Raji (cell line): Measurements from ENCODE around the gene PTGR1.

Source experiments
- POLR2A ChIP-seq: IDR thresholded peaks from 2 replicates; pipeline ENCODE4 v1.6.1; 2011; ENCODE audit warnings: low read depth, low read length, control low read depth; ENCODE audit not compliant: insufficient read depth

PTGR1 gene

DNA sequence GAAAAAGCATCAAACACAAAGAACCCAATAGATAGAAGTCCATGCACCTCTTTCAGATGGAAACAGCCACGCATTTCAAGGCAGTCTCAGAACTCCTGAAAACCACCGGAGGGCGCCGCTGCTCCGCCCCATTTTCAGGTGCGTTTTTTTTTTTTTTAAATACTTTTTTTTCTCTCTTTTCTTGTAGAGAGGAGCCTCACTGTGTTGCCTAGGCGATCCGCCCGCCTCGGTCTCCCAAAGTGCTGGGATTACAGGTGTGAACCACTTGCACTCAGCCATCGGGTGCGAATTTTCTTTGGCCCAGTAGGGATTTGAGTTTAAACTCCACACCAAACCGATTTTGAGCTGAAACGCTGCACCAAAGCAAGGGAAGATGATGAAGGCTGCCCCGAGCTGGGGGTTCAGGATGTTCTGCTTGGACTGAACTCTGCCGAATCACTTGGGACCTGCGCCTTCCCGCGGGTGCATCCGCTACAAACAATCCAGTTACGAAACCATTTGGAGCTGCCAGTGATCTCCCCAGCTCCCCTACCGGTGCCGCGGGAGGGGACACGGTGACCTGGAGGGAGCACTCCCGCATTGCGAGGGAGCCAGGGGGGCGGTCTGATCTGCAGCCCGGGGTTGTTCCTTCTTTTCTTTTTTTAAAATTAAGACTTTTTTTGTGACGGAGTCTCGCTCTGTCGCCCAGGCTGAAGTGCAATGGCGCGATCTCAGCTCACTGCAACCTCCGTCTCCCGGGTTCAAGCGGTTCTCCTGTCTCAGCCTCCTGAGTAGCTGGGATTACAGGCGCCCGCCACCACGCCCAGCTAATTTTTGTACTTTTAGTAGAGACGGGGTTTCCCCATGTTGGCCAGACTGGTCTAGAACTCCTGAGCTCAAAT lies 1.4 kb downstream of the PTGR1 start:
- TF ChIP-seq POLR2A = no peak

DNA sequence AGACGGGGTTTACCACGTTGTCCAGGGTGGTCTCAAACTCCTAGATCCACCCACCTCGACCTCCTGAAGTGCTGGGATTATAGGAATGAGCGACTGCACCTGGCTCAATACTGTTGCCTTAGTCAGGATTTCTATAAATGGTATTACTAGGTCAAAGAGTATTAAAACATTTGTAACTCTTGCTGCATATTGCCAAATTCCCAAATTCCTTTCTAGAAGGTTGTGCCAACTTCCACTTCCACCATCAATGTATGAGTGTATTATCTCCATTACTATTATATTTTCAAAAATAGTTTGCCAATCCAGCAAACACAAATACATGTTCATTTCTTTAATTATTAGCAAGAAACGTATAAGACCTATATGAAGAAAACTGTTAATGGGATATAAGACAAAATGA lies 10.6 kb downstream of the PTGR1 start:
- no peak for TF ChIP-seq POLR2A

DNA sequence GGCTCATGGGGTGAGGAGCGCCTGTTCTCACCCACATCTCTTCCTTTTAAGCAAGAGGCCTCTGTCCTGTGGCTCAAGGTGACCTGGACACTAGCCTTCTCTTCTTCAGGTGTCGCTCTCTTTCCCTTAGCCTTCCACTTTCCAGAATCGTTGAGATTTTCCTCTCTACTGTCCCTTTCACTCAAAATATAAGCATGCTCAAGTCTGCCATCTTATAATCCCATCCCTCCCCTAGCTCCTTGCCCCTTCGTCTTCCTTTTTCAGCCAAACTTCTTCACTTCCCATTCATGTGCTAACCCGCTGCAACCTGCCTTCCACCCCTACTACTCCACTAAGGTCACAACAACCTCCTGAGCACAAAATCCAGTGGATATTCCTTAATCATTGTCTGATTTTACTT lies 13.1 kb downstream of the PTGR1 start:
- TF ChIP-seq POLR2A = no peak

DNA sequence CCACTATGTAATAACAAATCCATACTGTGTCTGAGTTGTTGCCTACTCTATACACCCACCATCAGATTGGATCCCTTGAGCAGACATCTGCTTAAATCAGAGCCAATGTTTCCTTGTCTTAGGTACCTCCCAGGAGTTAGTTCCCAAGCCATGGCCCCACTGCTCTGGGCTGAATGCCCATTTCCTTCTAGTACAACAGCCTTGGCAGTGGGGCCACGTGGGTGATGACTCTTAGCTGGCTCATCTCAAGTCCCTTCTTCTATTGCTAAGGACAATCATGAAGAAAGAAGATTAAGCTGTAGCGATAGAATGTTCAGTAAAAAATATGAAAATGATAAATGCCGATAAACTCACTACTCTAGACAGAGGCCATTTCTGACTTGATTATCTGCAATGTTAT lies 16.6 kb downstream of the PTGR1 start:
- no peak for TF ChIP-seq POLR2A

DNA sequence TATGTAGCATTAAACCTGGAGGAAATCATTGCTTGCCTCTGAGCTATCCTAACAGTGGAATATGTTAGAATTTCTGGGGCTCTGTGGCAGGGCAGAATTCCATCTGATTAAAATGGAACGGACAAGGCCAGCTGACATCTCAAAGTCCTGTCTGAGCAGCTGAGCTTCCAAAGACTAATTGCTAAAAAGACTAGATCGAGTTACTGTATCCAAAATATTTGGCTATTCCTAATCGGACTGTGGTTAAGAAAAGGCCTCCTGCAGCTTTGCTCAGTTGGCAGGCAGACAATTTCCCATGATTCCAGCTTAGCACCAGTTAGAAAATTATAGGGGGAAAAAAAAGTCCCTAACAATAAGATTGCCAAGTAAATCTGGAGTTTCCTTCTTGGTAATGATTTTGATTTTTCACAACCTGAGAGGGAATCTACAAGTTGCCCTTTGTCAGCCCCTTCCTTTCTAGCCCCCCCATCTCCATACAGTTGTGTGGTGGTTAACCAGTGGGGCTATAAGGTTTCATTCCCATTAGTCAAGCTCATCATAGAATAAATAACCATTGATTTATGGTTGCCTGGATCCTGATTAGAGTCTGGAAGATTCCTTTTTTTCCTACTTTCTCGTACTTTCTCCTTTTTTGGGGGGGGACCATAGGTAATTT lies 26.4 kb downstream of the PTGR1 start:
- TF ChIP-seq POLR2A = no peak

DNA sequence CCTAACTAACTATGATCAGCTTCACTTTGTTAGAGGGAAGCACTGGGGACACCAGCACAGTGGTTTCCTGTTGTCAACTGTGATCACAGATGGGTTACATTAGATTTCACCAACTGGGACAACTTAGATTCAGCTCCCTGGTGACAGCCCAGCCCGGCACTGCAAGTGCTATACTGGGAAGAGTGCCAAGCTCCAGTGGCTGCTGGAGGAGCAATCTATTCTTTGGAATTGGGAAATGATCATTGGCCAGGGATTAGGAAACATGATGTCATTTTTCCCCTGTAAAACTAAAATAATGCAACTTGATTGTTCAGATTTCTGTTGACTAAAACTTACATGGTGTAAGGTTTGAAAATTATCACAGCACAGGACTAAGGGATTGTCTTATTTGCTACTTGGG lies 33.2 kb downstream of the PTGR1 start:
- TF ChIP-seq POLR2A = no peak

DNA sequence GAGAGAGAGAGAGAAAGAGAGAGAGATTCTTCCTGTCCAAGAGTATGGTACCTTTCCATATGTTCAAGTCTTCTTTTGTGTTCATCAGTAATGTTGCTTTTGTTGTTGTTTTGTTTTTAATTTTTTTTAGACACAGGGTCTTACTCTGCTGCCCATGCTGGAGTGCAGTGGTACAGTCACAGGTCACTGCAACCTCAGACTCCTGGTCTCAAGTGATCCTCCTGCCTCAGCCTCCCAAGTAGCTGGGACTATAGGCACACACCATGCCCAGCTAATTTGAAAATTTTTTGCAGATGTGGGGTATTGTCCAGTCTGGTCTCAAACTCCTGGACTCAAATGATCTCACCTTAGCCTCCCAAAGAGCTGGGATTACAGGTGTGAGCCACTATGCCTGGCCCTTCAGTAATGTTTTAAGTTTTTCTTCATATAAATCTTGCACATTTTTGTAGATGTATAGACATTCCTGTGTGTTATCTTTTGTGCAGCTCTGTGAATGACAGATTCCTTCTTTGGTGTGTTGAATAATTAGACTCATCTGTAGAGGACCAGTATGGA lies 38.2 kb downstream of the PTGR1 start:
- no peak for TF ChIP-seq POLR2A

DNA sequence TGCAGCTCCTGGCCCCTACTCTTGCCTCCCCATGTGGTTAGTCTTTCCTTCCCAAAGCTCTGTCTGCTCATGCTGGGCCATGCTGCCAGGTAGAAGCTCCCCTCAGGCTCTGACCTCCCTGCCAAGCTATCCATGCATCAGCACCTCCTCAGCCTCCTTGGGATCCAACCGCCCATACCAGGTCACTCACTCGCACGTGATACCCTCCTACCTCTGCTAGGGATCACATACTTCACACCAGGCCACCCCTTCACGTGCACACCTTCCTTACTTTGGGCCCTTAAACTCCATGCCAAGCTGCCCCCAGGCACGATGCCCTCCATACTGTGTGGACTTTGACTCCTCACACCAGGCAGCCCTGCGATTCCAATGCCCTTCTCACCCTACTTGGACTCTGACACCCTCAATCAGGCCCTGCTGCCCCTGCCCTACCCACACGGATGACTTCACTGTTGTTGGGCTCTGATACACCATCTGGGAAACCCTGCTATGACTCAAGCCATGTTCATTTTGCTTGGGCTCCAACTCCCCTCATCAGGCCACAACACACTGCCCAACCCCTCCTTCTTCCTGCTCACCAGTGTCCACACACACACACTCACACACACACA lies 40.3 kb downstream of the PTGR1 start:
- no peak for TF ChIP-seq POLR2A

DNA sequence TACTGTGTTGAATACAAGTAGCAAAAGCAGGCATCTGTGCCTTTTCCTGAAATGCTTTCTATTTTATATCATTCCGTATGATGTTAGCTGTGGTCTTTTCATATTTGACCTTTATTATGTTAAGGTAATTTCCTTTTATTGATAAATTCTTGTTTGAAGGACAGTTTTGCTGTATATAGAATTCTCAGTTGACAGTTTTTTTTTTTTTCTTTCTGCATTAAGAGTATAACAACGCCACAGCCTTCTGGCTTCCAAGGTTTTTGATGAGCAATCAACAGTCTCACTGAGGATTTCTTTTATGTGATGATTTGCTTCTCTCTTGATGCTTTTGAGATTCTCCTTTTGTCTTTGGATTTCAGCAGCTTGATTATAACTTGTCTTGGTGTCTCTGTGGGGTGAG lies 50.8 kb downstream of the PTGR1 start:
- TF ChIP-seq POLR2A = no peak

DNA sequence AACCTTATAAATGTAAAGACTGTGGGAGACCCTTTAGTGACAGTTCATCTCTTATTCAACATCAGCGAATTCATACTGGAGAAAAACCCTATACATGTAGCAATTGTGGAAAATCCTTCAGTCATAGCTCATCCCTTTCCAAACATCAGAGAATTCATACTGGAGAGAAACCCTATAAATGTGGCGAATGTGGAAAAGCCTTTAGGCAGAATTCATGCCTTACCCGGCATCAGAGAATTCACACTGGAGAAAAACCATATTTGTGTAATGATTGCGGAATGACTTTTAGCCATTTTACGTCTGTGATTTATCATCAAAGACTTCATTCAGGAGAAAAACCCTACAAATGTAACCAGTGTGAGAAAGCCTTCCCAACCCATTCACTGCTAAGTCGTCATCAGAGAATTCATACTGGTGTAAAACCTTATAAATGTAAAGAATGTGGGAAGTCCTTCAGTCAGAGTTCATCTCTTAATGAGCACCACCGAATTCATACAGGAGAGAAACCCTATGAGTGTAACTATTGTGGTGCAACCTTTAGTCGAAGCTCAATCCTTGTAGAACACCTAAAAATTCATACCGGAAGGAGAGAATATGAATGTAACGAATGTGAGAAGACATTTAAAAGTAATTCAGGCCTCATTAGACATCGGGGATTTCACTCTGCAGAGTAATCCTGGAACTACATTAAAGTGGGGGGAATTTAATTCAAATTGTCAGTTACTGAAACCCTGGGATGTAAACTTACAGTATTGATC lies 56.8 kb downstream of the PTGR1 start:
- no peak for TF ChIP-seq POLR2A

DNA sequence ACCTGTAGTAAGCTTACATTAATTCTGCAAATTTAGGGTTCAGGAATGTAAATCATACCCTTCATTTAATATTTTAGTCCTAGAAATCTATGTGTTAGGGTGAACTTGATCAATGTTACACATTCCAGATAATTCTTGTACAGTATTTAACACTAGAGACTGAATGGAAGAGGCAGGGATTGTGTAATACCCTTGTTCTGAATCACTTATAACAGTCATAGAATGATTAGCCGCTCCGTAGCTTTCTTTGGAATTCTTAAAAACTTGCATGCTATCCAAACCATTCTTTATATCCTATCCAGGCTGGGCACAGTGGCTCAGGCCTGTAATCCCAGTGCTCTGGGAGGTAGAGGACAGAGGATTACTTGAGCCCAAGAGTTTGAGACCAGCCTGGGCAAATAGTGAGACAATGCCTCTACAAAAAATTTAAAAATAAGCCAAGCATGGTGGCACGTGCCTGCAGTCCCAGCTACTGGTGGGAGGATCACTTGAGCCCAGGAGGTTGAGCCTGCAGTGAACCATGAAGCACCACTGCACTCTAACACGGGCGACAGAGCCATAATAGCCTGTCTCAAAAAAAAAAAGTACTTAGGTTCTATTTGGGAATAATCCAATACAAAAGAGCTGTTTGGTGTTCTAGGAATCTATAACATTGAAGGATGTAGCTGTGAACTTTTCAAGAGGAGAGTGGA lies 66.2 kb downstream of the PTGR1 start:
- no peak for TF ChIP-seq POLR2A

DNA sequence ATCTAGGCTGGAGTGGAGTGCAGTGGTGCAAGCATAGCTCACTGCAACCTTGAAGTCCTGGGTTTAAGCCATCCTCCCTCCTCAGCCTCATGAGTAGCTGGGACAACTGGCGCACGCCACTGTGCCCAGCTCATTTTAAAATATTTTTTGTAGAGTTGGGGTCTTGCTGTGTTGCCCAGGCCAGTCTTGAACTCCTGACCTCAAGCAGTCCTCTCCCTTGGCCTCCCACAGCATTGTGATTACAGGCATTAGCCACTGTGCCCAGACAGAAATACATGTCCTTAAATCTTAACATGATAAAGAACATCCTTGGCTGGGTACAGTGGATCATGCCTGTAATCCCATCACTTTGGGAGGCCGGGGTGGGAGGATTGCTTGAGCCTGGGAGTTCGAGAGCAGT lies 67.7 kb downstream of the PTGR1 start:
- no peak for TF ChIP-seq POLR2A

DNA sequence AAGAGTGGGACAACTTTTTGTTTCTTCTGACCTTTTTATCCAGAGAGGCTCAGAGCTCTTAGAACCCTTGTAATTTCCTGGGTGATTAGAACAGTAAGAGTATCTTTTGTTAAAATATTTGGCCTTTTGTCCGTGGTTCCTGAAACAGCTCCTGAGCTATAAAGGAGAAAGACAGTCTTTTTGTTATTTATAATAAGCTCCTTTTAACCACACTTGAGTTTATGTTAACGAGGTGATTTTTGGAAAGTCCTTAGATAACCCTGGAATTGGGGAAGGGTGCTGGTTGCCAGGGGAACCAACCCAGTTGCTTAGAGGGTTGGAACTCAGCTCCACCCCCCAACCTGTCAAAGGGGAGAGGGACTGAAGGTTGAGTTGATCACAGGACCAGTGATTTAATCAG lies 69.7 kb downstream of the PTGR1 start:
- TF ChIP-seq POLR2A = no peak

DNA sequence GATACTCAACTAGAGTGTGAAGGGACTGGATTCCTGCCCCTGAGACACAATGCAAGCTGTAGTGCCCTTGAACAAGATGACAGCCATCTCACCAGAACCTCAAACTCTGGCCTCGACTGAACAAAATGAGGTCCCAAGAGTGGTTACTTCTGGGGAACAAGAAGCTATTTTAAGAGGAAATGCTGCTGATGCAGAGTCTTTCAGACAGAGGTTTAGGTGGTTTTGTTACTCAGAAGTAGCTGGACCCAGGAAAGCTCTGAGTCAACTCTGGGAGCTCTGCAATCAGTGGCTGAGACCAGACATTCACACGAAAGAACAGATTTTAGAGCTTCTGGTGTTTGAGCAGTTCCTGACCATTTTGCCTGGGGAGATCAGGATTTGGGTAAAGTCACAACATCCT lies 72.1 kb downstream of the PTGR1 start:
- TF ChIP-seq POLR2A = no peak
